Sigmoid colon (tissue), 4 donors: ENCODE data around the gene NOS1.

ENCODE experiments used
- CTCF ChIP-seq, 4 experiments: fragments of 450-650 bp in 3 of 4; fragments of 200-600 bp in 1 of 4; IDR thresholded peaks; one replicate each; pipeline ENCODE4 v1.5.1; 2016 to 2019; ENCODE audit warnings: antibody characterized with exemption in 4 of 4, mild to moderate bottlenecking in 3 of 4, moderate library complexity in 2 of 4
- EP300 ChIP-seq, 4 donors: sonication (generic); formaldehyde crosslinking; IDR thresholded peaks; one replicate each; pipeline ENCODE4 v1.6.1; 2017; ENCODE audit warnings: antibody characterized with exemption in 4 of 4
- POLR2A ChIP-seq, 2 donors: fragments of 450-650 bp; IDR thresholded peaks; one replicate each; pipeline ENCODE4 v1.6.1; 2016; ENCODE audit warnings: antibody characterized with exemption in 2 of 2, mild to moderate bottlenecking in 2 of 2, moderate library complexity in 2 of 2
- POLR2AphosphoS5 ChIP-seq, 4 donors: sonication (generic); formaldehyde crosslinking; IDR thresholded peaks; one replicate each; pipeline ENCODE4 v1.6.1; 2017; ENCODE audit warnings: antibody characterized with exemption in 4 of 4

- no peak for TF ChIP-seq POLR2A (IDR thresholded peaks at IDR 0.05)
- TF ChIP-seq CTCF (IDR thresholded peaks at IDR 0.05) = no peak
- TF ChIP-seq EP300 (IDR thresholded peaks at IDR 0.05) = no peak
- no peak for TF ChIP-seq POLR2AphosphoS5 (IDR thresholded peaks at IDR 0.05)
Observed at GRCh38 chr12:117329756-117330155, 31.7 kb downstream of the NOS1 start.
